ENCODE results near the gene XAB2. TPM values are rescaled to one million over a fixed set of nuclear protein-coding genes. Genes with fewer than 3 reads are reported as not detected.

The XAB2 gene
- total RNA-seq, 1 experiment from 2014 or later, result 36.0 TPM

GRCh38 chr19:7636317-7636690 lies 7.0 kb upstream of the XAB2 start:
- DNase-seq (ENCODE audit: extremely low read depth, low read depth), result no peak

- DNase-seq (ENCODE audit: extremely low read depth, low read depth), result no peak
Observed at GRCh38 chr19:7635670-7636069, 6.3 kb upstream of the XAB2 start.

- DNase-seq (ENCODE audit: extremely low read depth, low read depth), result no peak
Observed at GRCh38 chr19:7633698-7634097, 4.4 kb upstream of the XAB2 start, which contains the start of gene PCP2. Gene PCP2 (minus strand): TSS chr19:7633719. CDS start chr19:7633457, 262 bp downstream.

- no peak for DNase-seq (ENCODE audit: extremely low read depth, low read depth)
Observed at GRCh38 chr19:7632340-7633203, 3.2 kb upstream of the XAB2 start.

GRCh38 chr19:7631577-7631976 lies 2.2 kb upstream of the XAB2 start:
- DNase-seq (ENCODE audit: extremely low read depth, low read depth), result no peak

GRCh38 chr19:7628589-7629311 lies 595 bp downstream of the XAB2 start:
- DNase-seq (ENCODE audit: extremely low read depth, low read depth), result no peak

GRCh38 chr19:7627166-7627565 lies 2.2 kb downstream of the XAB2 start:
- DNase-seq (ENCODE audit: extremely low read depth, low read depth), result no peak

GRCh38 chr19:7625763-7626372 lies 3.5 kb downstream of the XAB2 start:
- no peak for DNase-seq (ENCODE audit: extremely low read depth, low read depth)

GRCh38 chr19:7624810-7625209 lies 4.5 kb downstream of the XAB2 start:
- DNase-seq (ENCODE audit: extremely low read depth, low read depth), result no peak

GRCh38 chr19:7623725-7624603 lies 5.4 kb downstream of the XAB2 start:
- no peak for DNase-seq (ENCODE audit: extremely low read depth, low read depth)

GRCh38 chr19:7622933-7623685 lies 6.2 kb downstream of the XAB2 start:
- DNase-seq (ENCODE audit: extremely low read depth, low read depth), result no peak

GRCh38 chr19:7620442-7621412 lies 8.6 kb downstream of the XAB2 start:
- DNase-seq (ENCODE audit: extremely low read depth, low read depth), result no peak

- no peak for DNase-seq (ENCODE audit: extremely low read depth, low read depth)
Observed at GRCh38 chr19:7619671-7620441, 9.5 kb downstream of the XAB2 start.

GRCh38 chr19:7618771-7619510 lies 10.4 kb downstream of the XAB2 start:
- no peak for DNase-seq (ENCODE audit: extremely low read depth, low read depth)

- DNase-seq (ENCODE audit: extremely low read depth, low read depth), result no peak
Observed at GRCh38 chr19:7618348-7618747, 11.0 kb downstream of the XAB2 start.

GRCh38 chr19:7617735-7618134 lies 11.6 kb downstream of the XAB2 start:
- DNase-seq (ENCODE audit: extremely low read depth, low read depth), result no peak

- no peak for DNase-seq (ENCODE audit: extremely low read depth, low read depth)
Observed at GRCh38 chr19:7617172-7617571, 12.2 kb downstream of the XAB2 start.
